GDM1 (cell line): Measurements from ENCODE around the gene RAPH1.

ENCODE experiments used
- DNase-seq: peaks from one replicate; lab custom pipeline; 2025; lab: John Stamatoyannopoulos, UW

RAPH1 gene

GRCh38 chr2:203361495-203361894 is 173.6 kb downstream of the RAPH1 start:
- no peak for DNase-seq

DNA sequence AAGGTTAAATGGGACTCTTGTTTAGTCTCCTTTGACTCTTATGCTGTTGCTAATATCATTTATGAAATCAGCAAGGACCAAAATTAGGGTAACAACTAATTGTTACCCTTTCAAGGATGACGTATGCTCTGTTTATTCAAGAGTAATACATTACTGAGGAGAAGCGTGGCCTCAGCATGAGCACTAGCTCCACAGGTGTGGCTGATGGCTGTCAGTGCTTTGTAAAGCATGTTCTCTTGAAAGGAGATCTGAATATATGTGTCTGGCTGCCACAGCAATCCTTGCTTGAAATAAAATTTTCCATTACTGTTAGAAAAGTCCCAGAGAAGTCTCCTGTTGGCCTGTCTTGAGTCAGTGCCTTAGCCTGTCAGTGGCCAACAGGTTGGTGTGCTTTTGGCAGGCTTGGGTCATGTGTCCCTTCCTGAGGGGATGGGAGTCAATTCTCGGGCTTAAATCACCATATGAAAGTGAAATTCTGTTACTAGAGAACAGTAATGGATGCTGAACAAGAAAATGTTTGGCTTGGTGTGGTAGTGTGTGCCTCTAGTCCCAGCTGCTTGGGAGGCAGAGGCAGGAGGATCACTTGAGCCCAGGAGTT is 174.2 kb downstream of the RAPH1 start:
- no peak for DNase-seq

- no peak for DNase-seq
Measured at GRCh38 chr2:203359450-203359849, 175.7 kb downstream of the RAPH1 start.

DNA sequence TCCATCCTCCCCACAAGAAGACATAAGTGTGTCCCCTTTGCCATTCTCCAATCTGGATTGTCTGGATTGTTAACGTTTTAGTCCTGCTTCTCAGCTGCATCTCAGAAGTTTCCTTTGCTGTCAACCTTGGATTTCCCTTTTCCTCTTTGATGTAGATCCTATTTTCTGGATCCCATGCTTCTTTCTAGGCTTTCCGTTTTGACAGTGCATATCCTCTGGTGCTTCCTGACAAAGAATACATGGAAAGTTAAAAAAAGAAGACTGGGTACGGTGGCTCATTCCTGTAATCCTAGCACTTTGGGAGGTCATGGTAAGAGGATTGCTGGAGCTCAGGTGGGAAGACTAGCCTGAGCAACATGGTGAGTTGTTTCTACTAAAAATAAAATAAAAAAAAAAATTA is 180.1 kb downstream of the RAPH1 start:
- no peak for DNase-seq

GRCh38 chr2:203352604-203353255 is 182.4 kb downstream of the RAPH1 start:
- no peak for DNase-seq

DNA sequence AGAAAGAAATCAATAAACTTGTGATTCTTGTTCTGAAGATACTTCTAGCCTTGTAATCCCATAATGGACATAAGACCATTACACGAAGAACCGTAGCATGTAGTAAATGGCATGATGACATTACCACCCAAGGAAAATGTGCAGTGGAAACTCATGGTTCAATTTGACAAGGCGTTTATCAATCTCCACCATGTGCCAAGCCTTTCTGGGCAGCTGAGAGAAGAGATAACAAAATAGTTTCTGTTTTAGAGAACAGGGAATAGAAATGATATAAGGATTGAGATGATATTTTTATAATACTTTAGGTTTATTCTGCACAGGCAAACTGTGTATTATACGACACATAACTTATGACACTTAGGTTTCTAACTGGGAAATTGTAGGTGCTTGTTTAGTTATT is 187.7 kb downstream of the RAPH1 start:
- DNase-seq = no peak

GRCh38 chr2:203346612-203347011 is 188.5 kb downstream of the RAPH1 start:
- no peak for DNase-seq

GRCh38 chr2:203344667-203345066 is 190.4 kb downstream of the RAPH1 start:
- no peak for DNase-seq
